Measurements from ENCODE around the gene PHOX2A. TPM values are rescaled to one million over a fixed set of nuclear protein-coding genes. Genes with fewer than 3 reads are reported as not detected.

PHOX2A gene
- total RNA-seq, 1 donor from 2014 or later = not detected

DNA sequence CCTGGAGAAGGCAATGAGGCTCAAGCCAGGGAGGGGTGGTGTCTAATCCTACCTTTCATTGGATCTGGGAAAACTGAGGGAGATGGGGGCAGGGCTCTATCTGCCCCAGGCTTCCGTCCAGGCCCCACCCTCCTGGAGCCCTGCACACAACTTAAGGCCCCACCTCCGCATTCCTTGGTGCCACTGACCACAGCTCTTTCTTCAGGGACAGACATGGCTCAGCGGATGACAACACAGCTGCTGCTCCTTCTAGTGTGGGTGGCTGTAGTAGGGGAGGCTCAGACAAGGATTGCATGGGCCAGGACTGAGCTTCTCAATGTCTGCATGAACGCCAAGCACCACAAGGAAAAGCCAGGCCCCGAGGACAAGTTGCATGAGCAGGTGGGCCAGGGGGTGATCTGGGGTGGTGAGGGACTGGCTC, 52.0 kb downstream of the PHOX2A start, which contains the start of gene FOLR1:
Gene FOLR1, plus strand, starts transcription at position 180 of the 421 bp plus-strand sequence. Its CDS starts 34 bp downstream, at position 214.
- DNase-seq (ENCODE audit: low spot score in 2 of 2) (no peak), FAIRE-seq (no peak)

DNA sequence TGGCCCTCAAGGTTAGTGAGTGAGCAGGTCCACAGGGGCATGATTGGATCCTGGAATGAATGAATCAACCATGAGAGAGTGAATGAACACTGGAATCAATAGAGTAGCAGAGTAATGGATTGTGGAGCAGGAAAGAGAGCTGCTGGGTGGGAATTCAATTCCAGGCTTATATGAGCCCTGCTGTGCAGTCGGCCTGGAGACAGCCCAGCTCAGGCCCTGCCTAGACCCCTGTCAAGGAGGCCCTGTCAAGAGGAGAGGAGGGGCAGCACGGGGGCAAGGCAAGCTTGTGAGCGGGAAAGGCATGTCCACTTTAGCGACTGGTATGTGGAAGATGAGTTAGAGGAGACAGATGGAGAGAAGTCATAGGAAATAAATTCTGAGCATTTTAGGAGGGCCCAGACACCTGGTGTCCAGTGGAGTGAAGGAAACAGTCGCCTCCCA, 53.3 kb downstream of the PHOX2A start:
- DNase-seq (ENCODE audit: low spot score in 2 of 2) = no peak
- no peak for FAIRE-seq

DNA sequence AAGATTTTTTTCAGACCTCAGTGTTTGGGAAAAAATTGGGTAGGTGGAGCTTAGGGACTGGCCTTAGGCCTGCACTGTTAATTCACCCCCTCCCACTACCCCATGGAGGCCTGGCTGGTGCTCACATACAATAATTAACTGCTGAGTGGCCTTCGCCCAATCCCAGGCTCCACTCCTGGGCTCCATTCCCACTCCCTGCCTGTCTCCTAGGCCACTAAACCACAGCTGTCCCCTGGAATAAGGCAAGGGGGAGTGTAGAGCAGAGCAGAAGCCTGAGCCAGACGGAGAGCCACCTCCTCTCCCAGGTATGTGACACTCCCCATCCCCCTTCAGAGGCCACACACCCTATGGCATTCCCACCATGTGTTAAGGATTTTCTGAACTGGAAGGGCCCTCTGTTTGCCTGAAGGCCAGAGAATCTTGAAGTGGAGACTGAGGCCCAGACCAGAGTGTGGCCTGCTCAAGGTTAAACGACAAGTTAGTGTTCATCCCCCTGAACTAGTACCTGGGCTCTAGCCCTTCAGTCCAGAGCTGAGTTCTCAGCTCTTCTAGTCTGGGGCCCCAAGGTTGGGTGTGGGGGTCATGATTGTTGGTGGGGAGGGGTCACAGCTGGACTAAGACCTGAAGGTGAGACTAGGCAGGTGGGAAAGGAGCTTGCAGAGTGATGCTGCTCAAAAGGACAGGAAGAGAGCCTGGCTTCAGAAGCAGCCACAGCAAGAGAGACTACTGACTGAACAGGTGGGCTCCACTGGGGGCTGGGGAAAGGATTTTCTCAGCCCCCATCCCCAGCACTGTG, 54.3 kb downstream of the PHOX2A start:
- FAIRE-seq (no peak), DNase-seq (ENCODE audit: low spot score in 2 of 2) (no peak)

Other genes with a start within 250 kb of the PHOX2A start
- 1.6 TPM for gene IL18BP, start 245.3 kb downstream of the PHOX2A start, total RNA-seq
- 110 TPM for gene NUMA1, start 163.6 kb downstream of the PHOX2A start, total RNA-seq
- gene LRRC51, start 163.3 kb downstream of the PHOX2A start, total RNA-seq = 6.5 TPM
- gene LAMTOR1, start 140.9 kb downstream of the PHOX2A start, total RNA-seq = 44.4 TPM
- gene TOMT, start 138.3 kb downstream of the PHOX2A start, total RNA-seq = not detected
- 17.5 TPM for gene ANAPC15, start 131.5 kb downstream of the PHOX2A start, total RNA-seq
- gene FOLR3, start 108.5 kb downstream of the PHOX2A start, total RNA-seq = not detected
- not detected for gene FOLR1, start 52.0 kb downstream of the PHOX2A start, total RNA-seq
- gene FOLR2, start 27.4 kb downstream of the PHOX2A start, total RNA-seq = 5.7 TPM
- gene INPPL1, start 19.4 kb downstream of the PHOX2A start, total RNA-seq = 6.5 TPM
- gene CLPB, start 190.4 kb upstream of the PHOX2A start, total RNA-seq = 67.3 TPM